ENCODE results near the gene ENTPD3. TPM values are rescaled to one million over a fixed set of nuclear protein-coding genes. Genes with fewer than 3 reads are reported as not detected.

Gene ENTPD3
- total and polyA plus RNA-seq, 9 donors, result 0.46 to 5.6 (median 1.3) TPM

- TF ChIP-seq EP300 (IDR thresholded peaks at IDR 0.05), result no peak
- no peak for TF ChIP-seq POLR2A (IDR thresholded peaks at IDR 0.05)
- no peak for TF ChIP-seq CTCF (IDR thresholded peaks at IDR 0.05)
- Histone ChIP-seq H3K4me3 (no peak overlapping the region), H3K4me1 (ENCODE audit: insufficient read depth) (no peaks in the 10 kb centered on the region), H3K9me3 (no peaks in the 10 kb centered on the region), H3K27me3 (no peaks in the 10 kb centered on the region), H3K27ac (no peak overlapping the region), H3K36me3 (no peaks in the 10 kb centered on the region)
- DNase-seq, result no peak
- 70 to 75% (median 72%) methylated on average over 9 of the region's 9 CpGs for WGBS, 3 donors
- intact Hi-C loops (cut with DNase I), result no loop called here
These were observed 77.5 kb downstream of the ENTPD3 start for GRCh38 chr3:40464339-40465110.

- no peak for TF ChIP-seq EP300 (IDR thresholded peaks at IDR 0.05)
- TF ChIP-seq POLR2A (IDR thresholded peaks at IDR 0.05), result no peak
- H3K27me3 ChIP-seq, result no peaks in the 10 kb centered on the region
- intact Hi-C loops (cut with DNase I), result no loop called here
- H3K4me1 ChIP-seq (ENCODE audit: insufficient read depth), result no peaks in the 10 kb centered on the region
- no peaks in the 10 kb centered on the region for H3K36me3 ChIP-seq
- 69 to 71% (median 70%) methylated on average over 4 of the region's 4 CpGs for WGBS, 3 donors
- no peak for DNase-seq
- no peak overlapping the region for H3K27ac ChIP-seq
- H3K4me3 ChIP-seq, result no peak overlapping the region
- no peaks in the 10 kb centered on the region for H3K9me3 ChIP-seq
These were observed 78.1 kb downstream of the ENTPD3 start for GRCh38 chr3:40465111-40465407.

- Histone ChIP-seq H3K4me1 (ENCODE audit: insufficient read depth) (no peaks in the 10 kb centered on the region), H3K27ac (no peak overlapping the region), H3K4me3 (no peak overlapping the region), H3K9me3 (no peaks in the 10 kb centered on the region), H3K27me3 (no peaks in the 10 kb centered on the region), H3K36me3 (no peaks in the 10 kb centered on the region)
- TF ChIP-seq EP300 (IDR thresholded peaks at IDR 0.05) (no peak), CTCF (IDR thresholded peaks at IDR 0.05) (no peak), POLR2A (IDR thresholded peaks at IDR 0.05) (no peak)
- intact Hi-C loops (cut with DNase I), result no loop called here
- DNase-seq, result no peak
- 61 to 85% (median 78%) methylated on average over 2 of the region's 2 CpGs for WGBS, 3 donors
These were observed 78.5 kb downstream of the ENTPD3 start for GRCh38 chr3:40465456-40465855.

GRCh38 chr3:40468018-40468417, 81.0 kb downstream of the ENTPD3 start:
- no peak overlapping the region for H3K4me3 ChIP-seq
- no peak for DNase-seq
- intact Hi-C loops (cut with DNase I), result no loop called here
- WGBS, 3 donors, result 67 to 82% (median 78%) methylated on average over 4 of the region's 4 CpGs
- H3K36me3 ChIP-seq, result no peaks in the 10 kb centered on the region
- H3K27me3 ChIP-seq, result no peaks in the 10 kb centered on the region
- H3K4me1 ChIP-seq (ENCODE audit: insufficient read depth), result no peaks in the 10 kb centered on the region
- TF ChIP-seq EP300 (IDR thresholded peaks at IDR 0.05) (no peak), CTCF (IDR thresholded peaks at IDR 0.05) (no peak), POLR2A (IDR thresholded peaks at IDR 0.05) (no peak)
- no peaks in the 10 kb centered on the region for H3K9me3 ChIP-seq
- H3K27ac ChIP-seq, result no peak overlapping the region

GRCh38 chr3:40470701-40471100, 83.7 kb downstream of the ENTPD3 start:
- H3K36me3 ChIP-seq, result no peaks in the 10 kb centered on the region
- no peaks in the 10 kb centered on the region for H3K27me3 ChIP-seq
- WGBS, 3 donors, result 75 to 85% (median 76%) methylated on average over 4 of the region's 4 CpGs
- DNase-seq, result no peak
- H3K9me3 ChIP-seq, result no peaks in the 10 kb centered on the region
- intact Hi-C loops (cut with DNase I), result no loop called here
- H3K27ac ChIP-seq, result no peak overlapping the region
- TF ChIP-seq POLR2A (IDR thresholded peaks at IDR 0.05), result no peak
- no peak for TF ChIP-seq CTCF (IDR thresholded peaks at IDR 0.05)
- no peak for TF ChIP-seq EP300 (IDR thresholded peaks at IDR 0.05)
- H3K4me1 ChIP-seq (ENCODE audit: insufficient read depth), result no peaks in the 10 kb centered on the region
- H3K4me3 ChIP-seq, result no peak overlapping the region
